Right atrium auricular region (tissue), 2 donors: ENCODE results near the gene RIGI. TPM values are rescaled to one million over a fixed set of nuclear protein-coding genes. Genes with fewer than 3 reads are reported as not detected.
"Not testable (repeated sequence)": the region's sequence is repeated elsewhere in the genome, so short reads cannot be mapped to it uniquely, and the experiment has no call there.

ENCODE experiments used
- DNase-seq: peaks from one replicate; pipeline ENCODE4 v3.0.0-alpha.2; 2019; ENCODE audit warnings: low spot score
- H3K27ac ChIP-seq, 2 donors: fragments of 200-600 bp; sonication (generic); 1 replicate in 1 of 2; 2 replicates in 1 of 2; pipeline ENCODE4 v1.5.1; 2016 to 2019
- H3K27me3 ChIP-seq, 2 donors: fragments of 200-600 bp; sonication (generic); one replicate each; pipeline versions ENCODE4 v1.5.1 to v1.6.0; 2017 to 2019
- H3K36me3 ChIP-seq: fragments of 200-600 bp; sonication (generic); one replicate; pipeline ENCODE4 v1.5.1; 2016
- H3K4me1 ChIP-seq, 2 donors: fragments of 200-600 bp; sonication (generic); one replicate each; pipeline versions ENCODE4 v1.5.1 to v1.6.0; 2017 to 2019
- H3K4me3 ChIP-seq, 2 donors: fragments of 200-600 bp; sonication (generic); 1 replicate in 1 of 2; 2 replicates in 1 of 2; pipeline ENCODE4 v1.5.1; 2017 to 2019; ENCODE audit warnings: mild to moderate bottlenecking in 1 of 2, moderate library complexity in 1 of 2
- H3K9me3 ChIP-seq, 2 donors: fragments of 200-600 bp; sonication (generic); one replicate each; pipeline ENCODE4 v1.5.1; 2019
- CTCF ChIP-seq, 2 donors: fragments of 200-600 bp; sonication (generic); IDR thresholded peaks; one replicate each; pipeline ENCODE4 v1.5.1; 2019; ENCODE audit warnings: antibody characterized with exemption in 2 of 2
- total RNA-seq, 2 donors: library from RNA; depleted of rRNA; stranded (reverse); fragments of >200 nt; gene quantifications; one replicate each; pipeline ENCODE4 v1.1.0, GENCODE V29; 2016

The RIGI gene
- total RNA-seq, 2 donors from 2014 or later, result 2.6 to 3.1 TPM

- no peak for TF ChIP-seq CTCF (IDR thresholded peaks at IDR 0.05)
- Histone ChIP-seq H3K27ac (peak within 1 kb of the TSS; percentile 95 to 96), H3K4me1 (peaks cover 0 to 21% of the 10 kb centered on the region in 2 donors), H3K36me3 (no peaks in the 10 kb centered on the region), H3K27me3 (no peaks in the 10 kb centered on the region), H3K4me3 (peak within 1 kb of the TSS; percentile 78 to 85), H3K9me3 (no peaks in the 10 kb centered on the region)
- DNase-seq, result peak; percentile 91
Measured at GRCh38 chr9:32552172-32552872, 26.3 kb upstream of the RIGI start, which contains the start of the genes SMIM27 and TOPORS. TSS of gene SMIM27 (plus strand) at chr9:32552327. CDS start at chr9:32552435, 108 bp downstream. TSS of gene TOPORS (minus strand) at chr9:32552586. CDS start at chr9:32552436, 150 bp downstream.

- H3K4me1 ChIP-seq, result peaks cover 0 to 21% of the 10 kb centered on the region in 2 donors
- H3K27me3 ChIP-seq, result no peaks in the 10 kb centered on the region
- peak overlapping the region; percentile 95 to 96 for H3K27ac ChIP-seq
- peak; percentile 61 for DNase-seq
- peak overlapping the region; percentile 78 to 85 for H3K4me3 ChIP-seq
- no peaks in the 10 kb centered on the region for H3K36me3 ChIP-seq
- H3K9me3 ChIP-seq, result no peaks in the 10 kb centered on the region
- TF ChIP-seq CTCF (IDR thresholded peaks at IDR 0.05), result no peak
Measured at GRCh38 chr9:32551276-32552051, 25.5 kb upstream of the RIGI start.

GRCh38 chr9:32550562-32551275, 24.7 kb upstream of the RIGI start:
- TF ChIP-seq CTCF (IDR thresholded peaks at IDR 0.05), result no peak
- Histone ChIP-seq H3K4me1 (peaks cover 0 to 21% of the 10 kb centered on the region in 2 donors), H3K27ac (peak overlapping the region; percentile 95 to 96), H3K27me3 (no peaks in the 10 kb centered on the region), H3K4me3 (peak overlapping the region; percentile 78 to 85), H3K36me3 (no peaks in the 10 kb centered on the region), H3K9me3 (no peaks in the 10 kb centered on the region)
- DNase-seq, result peak; percentile 92

- no peak for DNase-seq
- no peaks in the 10 kb centered on the region for H3K36me3 ChIP-seq
- H3K4me1 ChIP-seq, result peaks cover 0 to 21% of the 10 kb centered on the region in 2 donors
- no peaks in the 10 kb centered on the region for H3K27me3 ChIP-seq
- no peaks in the 10 kb centered on the region for H3K9me3 ChIP-seq
- H3K4me3 ChIP-seq, result peak overlapping the region; percentile 78 to 85
- no peak for TF ChIP-seq CTCF (IDR thresholded peaks at IDR 0.05)
- peak overlapping the region; percentile 95 to 96 for H3K27ac ChIP-seq
Measured at GRCh38 chr9:32550150-32550561, 24.2 kb upstream of the RIGI start.

GRCh38 chr9:32548213-32548612, 22.2 kb upstream of the RIGI start:
- not testable (repeated sequence) for H3K4me3 ChIP-seq, H3K27ac ChIP-seq, H3K27me3 ChIP-seq, DNase-seq, H3K36me3 ChIP-seq, H3K9me3 ChIP-seq
- peaks cover 0 to 17% of the 10 kb centered on the region in 2 donors for H3K4me1 ChIP-seq
